Inflammatory macrophage treated with lipopolysaccharide for 4 hours (primary cell): ENCODE data around the gene SKIC2.
"Not testable (repeated sequence)": the region's sequence is repeated elsewhere in the genome, so short reads cannot be mapped to it uniquely, and the experiment has no call there.

Experiments
- DNase-seq: peaks from one replicate; pipeline ENCODE4 v3.0.0-alpha.2; 2020

Gene SKIC2

GRCh38 chr6:31969712-31970603 is 11.0 kb downstream of the SKIC2 start:
- no peak for DNase-seq

GRCh38 chr6:31970604-31971271 is 11.8 kb downstream of the SKIC2 start:
- DNase-seq, result no peak

GRCh38 chr6:31971279-31971992 is 12.5 kb downstream of the SKIC2 start:
- no peak for DNase-seq

- DNase-seq, result peak; percentile 98
Measured at GRCh38 chr6:31971993-31972708, 13.2 kb downstream of the SKIC2 start, which contains the start of gene DXO. Gene DXO (minus strand): TSS chr6:31972138. CDS start chr6:31971675, 463 bp downstream.

GRCh38 chr6:31972709-31973350 is 13.9 kb downstream of the SKIC2 start:
- peak; percentile 61 for DNase-seq

- DNase-seq, result not testable (repeated sequence)
Measured at GRCh38 chr6:31976065-31976464, 17.1 kb downstream of the SKIC2 start.

- DNase-seq, result no peak
Measured at GRCh38 chr6:31977816-31978431, 18.9 kb downstream of the SKIC2 start.

GRCh38 chr6:31978831-31979230 is 19.9 kb downstream of the SKIC2 start:
- DNase-seq, result no peak

- DNase-seq, result no peak
Measured at GRCh38 chr6:31979238-31979898, 20.4 kb downstream of the SKIC2 start.

- DNase-seq, result not testable (repeated sequence)
Measured at GRCh38 chr6:31980195-31980876, 21.4 kb downstream of the SKIC2 start.

- DNase-seq, result not testable (repeated sequence)
Measured at GRCh38 chr6:31980998-31981397, 22.0 kb downstream of the SKIC2 start.

- DNase-seq, result not testable (repeated sequence)
Measured at GRCh38 chr6:31981744-31982143, 22.8 kb downstream of the SKIC2 start, which contains the start of gene C4A. Gene C4A (plus strand): TSS chr6:31982057. CDS start chr6:31982108, 51 bp downstream.

- not testable (repeated sequence) for DNase-seq
Measured at GRCh38 chr6:31989363-31989762, 30.4 kb downstream of the SKIC2 start.

GRCh38 chr6:31994421-31994820 is 35.4 kb downstream of the SKIC2 start:
- not testable (repeated sequence) for DNase-seq

GRCh38 chr6:31996385-31996784 is 37.4 kb downstream of the SKIC2 start:
- DNase-seq, result not testable (repeated sequence)

- DNase-seq, result not testable (repeated sequence)
Measured at GRCh38 chr6:32002546-32003268, 43.7 kb downstream of the SKIC2 start.

- not testable (repeated sequence) for DNase-seq
Measured at GRCh38 chr6:32003301-32003700, 44.3 kb downstream of the SKIC2 start.

GRCh38 chr6:32004393-32004792 is 45.4 kb downstream of the SKIC2 start:
- DNase-seq, result not testable (repeated sequence)

GRCh38 chr6:32004864-32005537 is 46.0 kb downstream of the SKIC2 start:
- not testable (repeated sequence) for DNase-seq
